HG03520 (cell line): ENCODE data around the gene FBXO36.
A peak's percentile ranks its signal among the peaks of the same experiment; 100 is the strongest.
"Not testable (repeated sequence)": the region's sequence is repeated elsewhere in the genome, so short reads cannot be mapped to it uniquely, and the experiment has no call there.

Experiments
- ATAC-seq: cut with Tn5 transposase; IDR thresholded peaks from one replicate; pipeline ENCODE4 v1.9.1; 2021; ENCODE audit warnings: mild to moderate bottlenecking, moderate library complexity; ENCODE audit not compliant: unreplicated experiment

Gene FBXO36

DNA sequence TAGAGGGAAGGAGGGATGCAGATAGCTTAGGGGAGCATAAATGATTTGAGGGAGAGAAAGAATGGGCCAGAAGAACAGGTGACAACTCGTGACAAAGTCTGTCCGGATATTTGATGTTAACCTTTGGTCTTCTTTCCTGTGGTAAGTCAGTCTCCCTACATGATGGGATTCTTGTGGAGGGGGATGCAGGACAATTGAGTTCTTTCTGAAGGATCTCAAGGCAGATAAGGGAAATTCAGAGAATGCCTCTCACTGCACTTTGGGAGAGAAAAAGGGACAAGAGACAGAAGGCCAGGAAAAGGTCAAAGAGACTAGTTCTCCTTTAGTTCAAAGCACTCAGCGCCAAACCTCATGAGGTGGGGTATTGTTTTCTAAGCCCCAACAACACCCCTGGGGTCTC, 34.2 kb downstream of the FBXO36 start:
- no peak for ATAC-seq

DNA sequence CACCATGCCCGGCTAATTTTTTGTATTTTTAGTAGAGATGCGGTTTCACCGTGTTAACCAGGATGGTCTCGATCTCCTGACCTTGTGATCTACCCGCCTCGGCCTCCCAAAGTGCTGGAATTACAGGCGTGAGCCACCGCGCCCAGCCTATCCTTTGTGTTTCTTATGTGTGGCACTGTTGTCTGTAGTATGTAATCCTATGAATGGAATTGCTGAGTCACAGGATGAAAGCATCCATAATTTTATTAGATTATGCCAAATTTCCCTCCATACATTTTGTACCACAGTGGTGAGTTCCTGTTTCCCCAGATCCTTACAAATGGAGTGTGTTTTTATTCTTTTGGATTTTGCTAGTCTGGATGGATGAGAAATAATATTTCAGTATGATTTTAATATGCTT, 41.3 kb downstream of the FBXO36 start:
- not testable (repeated sequence) for ATAC-seq

DNA sequence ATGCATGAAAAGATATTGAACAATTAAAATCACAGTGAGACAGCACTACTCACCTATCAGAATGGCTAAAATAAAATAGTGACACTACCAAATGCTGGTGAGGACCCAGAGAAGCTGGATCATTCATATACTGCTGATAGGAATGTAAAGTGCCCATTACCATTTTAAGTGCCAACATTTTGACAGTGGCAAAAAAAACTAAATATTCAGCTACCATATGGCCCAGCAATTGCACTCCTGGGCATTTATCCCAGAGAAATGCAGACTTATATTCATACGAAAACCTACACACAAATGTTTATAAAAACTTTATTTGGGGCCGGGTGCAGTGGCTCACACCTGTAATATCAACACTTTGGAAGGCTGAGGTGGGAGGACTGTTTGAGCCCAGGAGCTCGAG, 47.6 kb downstream of the FBXO36 start:
- no peak for ATAC-seq

DNA sequence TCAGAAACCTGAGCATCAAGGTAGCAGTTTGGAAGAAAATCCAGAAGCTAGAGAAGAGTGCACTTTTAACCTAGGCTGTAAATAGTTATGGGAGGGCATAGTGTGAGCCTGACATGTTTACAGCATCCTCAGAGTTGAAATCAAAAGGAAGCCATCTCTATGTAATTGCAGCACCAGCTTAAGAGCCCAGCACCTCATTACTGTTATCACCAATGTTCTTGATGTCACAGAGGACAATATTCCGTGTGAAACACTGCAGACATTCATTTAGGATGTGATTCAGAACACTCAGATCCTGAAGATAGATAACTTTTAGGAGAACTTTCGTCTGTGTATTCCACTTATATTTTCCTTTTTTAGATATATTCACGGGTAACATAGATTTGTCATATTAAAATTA, 48.1 kb downstream of the FBXO36 start:
- ATAC-seq, result no peak

DNA sequence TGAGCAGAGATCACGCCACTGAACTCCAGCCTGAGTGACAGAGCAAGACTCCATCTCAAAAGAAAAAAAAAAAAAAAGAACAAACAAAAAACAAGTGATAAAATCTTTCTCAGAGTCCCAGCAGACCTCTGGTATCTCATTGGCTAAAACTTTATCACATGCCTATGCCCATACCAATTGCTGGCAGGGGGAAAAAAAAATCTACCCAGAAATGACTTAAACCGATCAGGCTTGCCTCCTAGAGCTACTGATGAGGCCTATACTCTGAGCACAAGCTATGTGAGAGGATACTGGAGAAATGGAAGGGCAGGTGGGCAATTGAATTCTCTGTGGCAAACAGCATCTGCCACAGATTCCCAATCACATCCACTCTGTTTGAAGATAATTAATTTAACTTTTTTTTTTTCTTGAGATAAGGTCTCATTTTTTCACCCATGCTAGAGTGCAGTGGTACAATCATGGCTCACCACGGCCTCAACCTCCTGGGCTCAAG, 49.0 kb downstream of the FBXO36 start:
- no peak for ATAC-seq

DNA sequence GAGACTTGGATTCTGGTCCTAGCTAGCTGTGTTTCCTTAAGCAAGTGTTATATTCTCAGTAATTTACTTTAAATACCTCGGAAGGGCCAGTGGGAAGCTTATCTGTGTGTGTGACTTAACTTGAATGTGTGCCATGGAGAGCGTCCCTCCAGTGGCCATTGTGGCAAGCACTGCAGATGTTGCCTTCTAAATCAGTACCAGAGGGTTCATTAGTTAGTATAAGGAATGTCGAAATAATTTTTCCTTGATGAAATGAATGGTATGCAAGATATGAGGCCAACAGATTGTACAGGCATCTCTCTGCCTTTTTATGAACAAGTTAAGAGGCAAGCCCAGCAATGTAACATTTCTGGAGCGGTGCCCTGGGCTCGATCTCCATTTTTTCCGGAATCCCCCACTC, 52.0 kb downstream of the FBXO36 start:
- no peak for ATAC-seq

DNA sequence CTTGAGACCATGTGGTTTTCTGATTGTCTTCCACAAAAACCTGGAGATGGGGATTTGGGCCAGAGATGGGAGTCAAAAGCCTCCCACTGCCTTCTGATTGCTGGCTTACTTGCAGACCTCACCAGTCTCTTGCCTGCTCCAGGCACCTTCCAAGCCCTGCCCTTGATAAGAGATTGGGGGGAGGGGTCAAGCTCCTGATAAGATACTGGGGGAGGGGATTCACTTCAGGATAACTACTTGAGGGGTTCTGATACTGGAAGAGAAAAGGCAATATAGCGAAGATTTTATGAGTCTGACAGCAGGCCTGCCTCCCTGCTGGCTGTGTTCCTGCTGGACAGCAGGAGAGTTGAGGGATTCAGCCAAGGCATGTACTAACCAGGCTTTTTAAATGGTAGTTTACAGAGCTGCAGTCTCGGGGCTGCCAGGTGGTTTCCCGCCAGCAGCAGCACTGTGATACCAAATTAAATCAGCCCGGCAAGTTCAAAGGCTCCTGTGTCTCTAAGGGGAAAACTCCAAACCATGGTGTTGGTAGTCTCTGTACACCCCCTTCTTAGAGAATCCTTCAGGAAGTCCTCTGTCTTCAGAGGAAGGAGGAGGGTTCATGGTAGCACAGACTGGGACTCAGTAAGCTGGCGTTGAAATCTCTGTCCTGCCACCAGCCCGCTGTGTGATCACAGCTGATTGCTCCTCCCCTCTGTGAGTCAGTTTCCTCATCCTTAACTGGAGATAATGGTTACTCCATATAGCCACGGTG, 58.3 kb downstream of the FBXO36 start:
- ATAC-seq, result no peak

DNA sequence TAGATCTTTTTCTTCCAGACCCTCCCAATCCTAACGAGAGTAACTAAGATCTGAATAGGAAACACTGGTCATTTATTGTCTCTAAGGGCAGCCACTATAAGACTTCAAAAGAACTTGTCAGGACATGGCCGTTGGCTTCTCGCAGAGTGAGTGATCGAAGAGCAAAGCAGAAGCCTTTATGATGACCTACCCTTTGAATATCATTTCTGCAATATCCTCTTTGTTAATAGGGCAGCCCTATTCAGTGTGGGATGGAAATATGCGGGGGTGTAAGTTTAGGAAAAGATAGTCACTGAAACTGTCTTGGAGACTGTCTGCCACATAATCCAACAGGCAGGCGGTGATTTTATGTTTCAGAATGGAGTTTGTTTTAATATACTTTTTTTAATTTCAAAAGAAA, 70.9 kb downstream of the FBXO36 start:
- ATAC-seq, result no peak

DNA sequence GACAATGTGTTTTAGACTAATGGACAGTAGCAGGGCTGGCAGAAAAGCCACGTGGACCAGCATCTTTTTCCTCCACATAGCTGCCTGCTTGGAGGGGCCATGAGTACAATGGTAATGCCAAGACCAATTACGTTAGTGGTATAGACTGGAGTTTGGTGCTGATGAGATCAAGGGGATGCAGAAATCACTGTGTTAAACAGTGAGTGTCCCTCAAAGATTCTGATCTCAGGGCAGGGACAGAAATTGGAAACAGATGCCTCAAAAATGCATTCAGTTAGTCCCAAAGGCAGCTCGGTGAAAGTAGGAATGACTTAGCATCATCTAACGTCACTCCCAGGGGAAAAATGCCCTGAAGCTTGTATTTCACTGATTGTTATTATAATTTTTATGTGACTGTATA, 74.0 kb downstream of the FBXO36 start:
- ATAC-seq, result no peak

DNA sequence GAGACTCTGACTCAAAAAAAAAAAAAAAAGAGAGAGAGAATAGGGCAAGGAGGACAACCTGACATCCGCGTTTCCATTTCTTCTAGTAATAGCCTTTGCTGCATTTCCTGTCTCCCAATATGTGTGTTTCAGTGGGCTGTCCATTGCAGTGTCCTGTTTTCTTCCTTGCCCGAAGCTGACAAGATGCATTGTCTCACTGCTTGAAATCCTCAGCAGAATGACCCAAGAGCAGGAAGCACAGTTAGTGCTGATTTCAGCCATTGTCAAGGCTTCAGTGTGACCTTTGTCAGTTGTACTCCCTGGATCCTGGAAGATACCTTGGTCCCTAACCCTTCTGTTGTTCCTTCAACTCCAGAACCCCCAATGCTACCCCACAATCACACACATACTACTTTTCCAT, 75.3 kb downstream of the FBXO36 start:
- ATAC-seq, result no peak

DNA sequence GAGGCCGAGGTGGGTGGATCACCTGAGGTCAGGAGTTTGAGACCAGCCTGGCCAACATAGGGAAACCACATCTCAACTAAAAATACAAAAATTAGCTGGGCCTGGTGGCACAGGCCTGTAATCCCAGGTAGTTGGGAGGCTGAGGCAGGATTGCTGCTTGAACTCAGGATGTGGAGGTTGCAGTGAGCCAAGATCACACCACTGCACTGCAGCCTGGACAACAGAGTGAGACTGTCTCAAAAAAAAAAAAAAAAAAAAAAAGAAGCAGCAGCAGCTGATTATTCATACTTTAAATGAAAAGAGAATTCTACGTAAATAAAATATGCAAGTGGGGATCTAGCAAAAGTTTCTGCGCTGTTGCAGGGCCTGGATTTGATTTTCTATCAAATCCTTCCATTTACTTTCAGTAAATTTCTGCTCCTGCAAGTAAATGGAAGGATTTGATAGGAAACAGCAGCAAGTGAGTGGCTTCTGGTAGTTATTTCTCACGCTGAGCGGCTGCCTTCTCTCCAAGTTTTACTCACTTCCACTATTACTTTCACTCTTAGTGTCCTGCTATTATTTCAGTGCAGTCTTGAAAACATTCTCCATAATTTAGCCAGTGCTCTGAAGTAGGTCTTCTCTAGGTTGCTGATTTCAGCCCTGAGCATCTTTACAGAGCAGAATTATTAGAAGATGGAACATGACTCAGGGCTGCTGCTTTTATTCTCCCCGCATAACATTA, 78.0 kb downstream of the FBXO36 start:
- ATAC-seq, result peak; percentile 95

DNA sequence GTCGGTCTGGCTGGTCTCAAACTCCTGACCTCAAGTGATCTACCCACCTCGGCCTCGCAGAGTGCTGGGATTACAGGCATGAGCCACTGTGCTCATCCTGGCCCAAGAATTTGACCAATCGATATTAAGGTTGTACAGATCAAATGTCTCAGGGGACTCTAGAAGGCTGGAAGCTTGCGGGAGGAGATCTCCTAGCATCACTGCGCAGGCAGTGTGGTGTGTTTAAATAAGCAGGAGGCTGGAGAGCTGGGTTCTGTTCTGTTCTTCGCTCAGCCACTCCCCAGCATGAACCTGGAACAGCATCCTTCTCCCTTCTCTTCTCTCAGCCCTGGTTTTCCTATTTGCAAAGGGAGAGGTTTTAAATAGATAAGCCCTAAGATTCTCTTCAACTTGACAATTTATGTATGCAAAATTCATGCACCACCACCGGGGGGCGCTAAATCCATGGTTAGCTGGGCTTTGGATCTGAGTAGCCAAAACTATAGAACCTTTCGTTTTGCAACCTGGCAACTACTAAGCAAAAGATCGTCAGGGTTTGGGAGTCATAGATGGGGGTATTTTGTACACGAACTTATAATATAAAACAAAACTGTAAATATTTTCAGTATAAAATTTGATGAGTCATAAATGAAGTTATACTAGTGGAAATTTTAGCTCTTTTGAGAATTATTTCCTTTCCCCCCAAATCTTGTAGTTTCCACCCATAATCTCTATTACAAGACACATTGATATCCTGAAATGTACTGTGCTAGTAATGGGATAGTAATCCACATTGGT, 85.8 kb downstream of the FBXO36 start:
- peak; percentile 55 for ATAC-seq

DNA sequence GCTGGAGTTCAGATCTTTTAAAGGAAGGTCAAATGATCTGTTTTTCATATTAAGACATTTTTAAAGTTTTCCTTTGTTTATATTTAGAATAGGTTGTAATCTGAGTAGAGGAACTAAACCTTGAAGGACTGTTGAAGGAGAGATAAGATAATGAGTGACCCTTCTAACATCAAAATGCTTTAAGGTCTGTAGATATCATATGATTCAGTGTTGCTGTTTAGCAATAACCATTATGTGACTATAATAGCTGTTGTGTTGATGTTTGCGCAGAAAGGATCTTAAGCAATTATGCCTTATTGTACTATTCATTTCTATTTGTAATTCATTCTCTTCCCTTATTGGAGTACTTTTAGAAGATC, 86.4 kb downstream of the FBXO36 start:
- no peak for ATAC-seq

DNA sequence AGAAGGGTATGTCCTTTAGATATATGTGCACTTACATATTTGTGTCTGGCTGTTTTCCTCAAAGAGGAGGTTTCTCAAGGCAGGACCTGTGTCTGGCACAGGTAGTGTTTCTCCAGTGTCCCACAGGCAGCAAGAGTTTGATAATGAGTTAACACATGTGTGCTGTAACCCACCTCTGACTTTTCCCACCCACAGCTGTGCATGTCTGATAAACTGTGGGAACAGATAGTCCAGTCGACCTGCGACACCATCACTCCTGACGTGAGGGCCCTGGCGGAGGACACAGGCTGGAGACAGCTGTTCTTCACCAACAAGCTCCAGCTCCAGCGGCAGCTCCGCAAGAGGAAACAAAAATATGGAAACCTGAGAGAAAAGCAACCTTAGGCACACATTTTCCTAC, 88.2 kb downstream of the FBXO36 start:
- ATAC-seq, result no peak

DNA sequence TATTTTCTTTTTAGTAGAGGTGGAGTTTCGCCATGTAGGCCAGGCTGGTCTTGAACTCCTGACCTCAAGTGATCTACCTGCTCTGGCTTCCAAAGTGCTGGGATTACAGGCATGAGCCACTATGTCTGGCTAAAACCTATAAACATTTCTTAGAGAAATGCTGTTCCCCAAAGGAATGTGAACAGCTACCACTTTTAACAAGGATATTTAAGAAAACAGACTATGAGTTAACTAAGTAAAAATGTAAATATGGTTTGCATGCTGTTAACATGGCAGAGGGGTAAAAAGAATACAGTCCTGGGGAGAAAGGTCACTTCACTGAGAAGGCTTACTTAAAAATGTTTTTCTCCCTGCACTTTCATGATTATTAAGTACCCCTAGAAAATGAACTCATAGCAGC, 89.3 kb downstream of the FBXO36 start:
- no peak for ATAC-seq

DNA sequence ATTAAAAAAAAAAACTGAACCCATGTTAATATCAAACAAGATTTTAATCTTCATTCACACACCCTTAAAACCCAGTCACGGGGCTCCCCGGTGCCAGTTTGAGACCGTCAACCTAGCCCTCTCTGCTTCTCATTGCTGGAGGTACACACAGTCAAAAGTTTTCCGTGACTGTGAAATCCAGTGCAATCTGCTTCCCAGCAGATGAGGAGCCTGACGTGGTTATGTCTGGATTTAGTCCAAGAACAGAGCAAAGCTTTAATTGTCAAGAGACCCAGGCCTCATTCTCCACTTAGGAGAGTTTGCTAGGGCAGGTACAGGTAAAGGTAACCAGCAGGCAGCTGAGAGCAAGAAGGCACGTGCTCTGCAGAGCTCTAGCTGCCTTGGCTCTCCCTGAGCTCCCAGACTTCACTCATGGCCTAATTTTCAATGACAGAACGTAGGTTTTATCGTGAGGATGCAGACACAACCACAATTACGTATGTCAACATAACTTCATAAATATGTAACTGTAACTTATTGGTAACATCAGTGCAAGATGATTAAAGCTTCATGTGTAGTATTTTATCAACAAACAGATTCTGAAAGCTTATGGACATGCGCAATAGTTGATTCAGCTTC, 90.1 kb downstream of the FBXO36 start:
- no peak for ATAC-seq

DNA sequence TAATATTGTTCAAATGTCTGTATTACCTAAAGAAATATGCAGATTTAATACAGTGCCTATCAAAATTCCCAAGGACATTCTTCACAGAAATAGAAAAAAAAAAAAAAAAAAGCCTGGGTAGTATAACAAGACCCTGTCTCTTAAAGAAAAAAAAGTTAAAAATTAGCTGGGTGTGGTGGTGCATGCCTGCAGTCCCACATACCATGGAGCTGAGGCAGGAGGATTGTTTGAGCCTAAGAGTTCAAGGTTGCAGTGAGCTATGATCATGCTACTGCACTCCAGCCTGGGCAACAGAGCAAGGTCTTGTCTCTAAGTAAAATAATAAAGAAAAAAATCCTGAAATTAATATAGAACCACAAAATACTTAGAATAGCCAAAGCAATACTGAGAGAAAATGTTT, 94.5 kb downstream of the FBXO36 start:
- ATAC-seq, result no peak

DNA sequence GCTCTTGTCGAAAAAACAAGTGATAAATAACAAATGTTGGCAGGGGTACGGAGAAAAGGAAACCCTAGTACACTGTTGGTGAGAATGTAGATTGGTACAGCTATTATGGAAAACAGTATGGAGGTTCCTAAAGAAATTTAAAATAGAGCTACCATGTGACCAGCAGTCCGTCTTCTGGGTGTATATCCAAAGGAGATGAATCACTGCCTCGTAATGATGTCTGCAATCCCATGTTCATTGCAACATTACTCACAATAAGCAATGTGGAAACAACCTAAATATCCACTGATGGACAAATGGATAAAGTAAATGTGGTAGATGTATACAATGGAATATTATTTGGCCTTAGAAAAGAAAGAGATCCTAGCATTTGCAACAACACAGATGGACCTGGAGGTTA, 95.8 kb downstream of the FBXO36 start:
- no peak for ATAC-seq

DNA sequence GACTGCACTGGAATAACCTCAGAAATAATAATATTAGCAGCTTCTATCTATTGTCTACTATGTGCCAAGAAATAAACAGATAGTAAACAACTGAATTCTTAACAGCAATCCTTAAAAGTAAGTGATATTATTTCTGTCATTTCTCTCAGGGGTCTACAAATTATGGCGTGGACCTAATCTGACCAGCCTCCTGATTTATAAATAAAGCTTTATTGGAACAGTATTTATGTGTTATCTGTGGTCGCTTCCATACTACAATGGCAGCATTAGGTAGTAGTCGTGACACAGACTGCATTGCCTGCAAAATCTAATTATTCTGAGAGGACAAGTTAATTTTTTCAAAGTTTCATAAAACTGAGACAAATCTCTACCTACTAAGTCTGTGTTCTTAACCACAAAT, 97.4 kb downstream of the FBXO36 start:
- ATAC-seq, result no peak

DNA sequence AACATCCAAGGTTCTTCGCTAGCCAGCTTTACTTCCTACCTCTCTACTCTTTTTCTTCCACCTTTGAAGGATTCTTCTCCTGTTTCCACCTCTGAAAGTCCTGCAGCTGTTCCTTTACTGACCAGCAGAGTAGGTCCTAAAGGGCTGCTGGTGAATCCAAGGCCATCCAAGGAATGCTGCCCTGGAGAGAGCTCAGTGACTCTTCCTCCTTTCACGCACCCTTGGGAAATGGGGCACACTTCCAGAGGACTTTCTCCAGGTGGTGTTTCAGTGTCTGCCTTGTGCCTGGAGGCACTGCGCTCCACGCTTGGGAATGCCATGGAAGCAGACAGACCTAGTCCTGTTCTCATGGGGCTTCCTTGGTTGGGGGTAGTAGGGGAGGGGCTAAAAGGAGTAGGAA, 101.0 kb downstream of the FBXO36 start:
- ATAC-seq, result no peak

DNA sequence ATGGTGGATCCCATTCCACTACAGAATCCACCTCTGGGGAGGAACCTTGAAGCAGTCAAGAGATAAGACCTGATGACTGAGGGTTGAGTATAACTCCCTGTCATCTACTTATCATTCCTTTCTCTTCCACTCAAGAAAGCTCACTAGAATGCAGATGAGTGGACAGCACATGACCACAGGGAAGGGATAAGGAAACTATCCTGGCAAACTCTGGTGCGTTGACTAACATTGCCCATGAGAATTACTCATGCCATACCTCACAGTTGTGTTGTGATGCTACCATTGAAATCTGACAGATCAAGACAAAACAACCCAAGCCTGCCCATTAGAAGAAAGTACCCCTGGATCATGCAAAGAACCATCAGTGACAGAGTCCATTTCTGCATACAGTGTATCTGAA, 119.9 kb downstream of the FBXO36 start:
- no peak for ATAC-seq
